C4-2B (cell line): ENCODE measurements around the gene CFAP65.

Experiments used
- H3K27ac ChIP-seq: fragments of 450-650 bp; 2 replicates; pipeline ENCODE4 v1.5.1; 2017
- ZFX ChIP-seq: fragments of 450-650 bp; IDR thresholded peaks from 2 replicates; pipeline ENCODE4 v1.6.1; 2017
- TF ChIP-seq, protein P1 (sequence below): fragments of 450-650 bp; conservative IDR thresholded peaks from 2 replicates; pipeline ENCODE4 v1.5.1; 2017; ENCODE audit warnings: mild to moderate bottlenecking

Gene CFAP65, protein sequence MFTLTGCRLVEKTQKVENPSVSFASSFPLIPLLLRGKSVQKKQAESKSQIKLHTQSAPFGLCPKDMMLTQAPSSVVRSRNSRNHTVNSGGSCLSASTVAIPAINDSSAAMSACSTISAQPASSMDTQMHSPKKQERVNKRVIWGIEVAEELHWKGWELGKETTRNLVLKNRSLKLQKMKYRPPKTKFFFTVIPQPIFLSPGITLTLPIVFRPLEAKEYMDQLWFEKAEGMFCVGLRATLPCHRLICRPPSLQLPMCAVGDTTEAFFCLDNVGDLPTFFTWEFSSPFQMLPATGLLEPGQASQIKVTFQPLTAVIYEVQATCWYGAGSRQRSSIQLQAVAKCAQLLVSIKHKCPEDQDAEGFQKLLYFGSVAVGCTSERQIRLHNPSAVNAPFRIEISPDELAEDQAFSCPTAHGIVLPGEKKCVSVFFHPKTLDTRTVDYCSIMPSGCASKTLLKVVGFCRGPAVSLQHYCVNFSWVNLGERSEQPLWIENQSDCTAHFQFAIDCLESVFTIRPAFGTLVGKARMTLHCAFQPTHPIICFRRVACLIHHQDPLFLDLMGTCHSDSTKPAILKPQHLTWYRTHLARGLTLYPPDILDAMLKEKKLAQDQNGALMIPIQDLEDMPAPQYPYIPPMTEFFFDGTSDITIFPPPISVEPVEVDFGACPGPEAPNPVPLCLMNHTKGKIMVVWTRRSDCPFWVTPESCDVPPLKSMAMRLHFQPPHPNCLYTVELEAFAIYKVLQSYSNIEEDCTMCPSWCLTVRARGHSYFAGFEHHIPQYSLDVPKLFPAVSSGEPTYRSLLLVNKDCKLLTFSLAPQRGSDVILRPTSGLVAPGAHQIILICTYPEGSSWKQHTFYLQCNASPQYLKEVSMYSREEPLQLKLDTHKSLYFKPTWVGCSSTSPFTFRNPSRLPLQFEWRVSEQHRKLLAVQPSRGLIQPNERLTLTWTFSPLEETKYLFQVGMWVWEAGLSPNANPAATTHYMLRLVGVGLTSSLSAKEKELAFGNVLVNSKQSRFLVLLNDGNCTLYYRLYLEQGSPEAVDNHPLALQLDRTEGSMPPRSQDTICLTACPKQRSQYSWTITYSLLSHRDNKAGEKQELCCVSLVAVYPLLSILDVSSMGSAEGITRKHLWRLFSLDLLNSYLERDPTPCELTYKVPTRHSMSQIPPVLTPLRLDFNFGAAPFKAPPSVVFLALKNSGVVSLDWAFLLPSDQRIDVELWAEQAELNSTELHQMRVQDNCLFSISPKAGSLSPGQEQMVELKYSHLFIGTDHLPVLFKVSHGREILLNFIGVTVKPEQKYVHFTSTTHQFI (N-terminal part only)

DNA sequence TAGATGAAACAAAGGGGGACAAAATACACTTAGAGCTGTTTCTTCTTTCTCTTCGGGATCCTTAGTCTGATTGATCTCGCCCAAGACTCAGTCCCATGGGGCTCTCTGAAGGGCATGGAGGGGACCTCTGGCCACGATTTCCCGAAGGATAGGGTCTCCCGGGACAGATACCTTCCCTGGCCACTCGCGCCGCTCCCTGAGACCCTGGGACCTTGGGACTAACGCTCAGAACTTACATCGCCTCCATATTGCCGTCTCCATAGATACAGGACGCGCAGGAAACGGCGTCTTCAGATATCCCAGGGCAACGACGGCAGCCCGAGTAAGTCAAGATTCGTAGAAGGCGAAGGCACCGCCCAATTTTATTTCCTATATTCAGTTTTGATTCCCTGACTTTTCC lies at the start of gene CFAP65:
Gene CFAP65, minus strand, starts transcription at position 265 of the 400 bp plus-strand sequence. CDS start 2,468 bp downstream, outside the sequence.
- no peak within 1 kb of the TSS for H3K27ac ChIP-seq
- TF ChIP-seq ZFX: no peak
- TF ChIP-seq, protein P1, sequence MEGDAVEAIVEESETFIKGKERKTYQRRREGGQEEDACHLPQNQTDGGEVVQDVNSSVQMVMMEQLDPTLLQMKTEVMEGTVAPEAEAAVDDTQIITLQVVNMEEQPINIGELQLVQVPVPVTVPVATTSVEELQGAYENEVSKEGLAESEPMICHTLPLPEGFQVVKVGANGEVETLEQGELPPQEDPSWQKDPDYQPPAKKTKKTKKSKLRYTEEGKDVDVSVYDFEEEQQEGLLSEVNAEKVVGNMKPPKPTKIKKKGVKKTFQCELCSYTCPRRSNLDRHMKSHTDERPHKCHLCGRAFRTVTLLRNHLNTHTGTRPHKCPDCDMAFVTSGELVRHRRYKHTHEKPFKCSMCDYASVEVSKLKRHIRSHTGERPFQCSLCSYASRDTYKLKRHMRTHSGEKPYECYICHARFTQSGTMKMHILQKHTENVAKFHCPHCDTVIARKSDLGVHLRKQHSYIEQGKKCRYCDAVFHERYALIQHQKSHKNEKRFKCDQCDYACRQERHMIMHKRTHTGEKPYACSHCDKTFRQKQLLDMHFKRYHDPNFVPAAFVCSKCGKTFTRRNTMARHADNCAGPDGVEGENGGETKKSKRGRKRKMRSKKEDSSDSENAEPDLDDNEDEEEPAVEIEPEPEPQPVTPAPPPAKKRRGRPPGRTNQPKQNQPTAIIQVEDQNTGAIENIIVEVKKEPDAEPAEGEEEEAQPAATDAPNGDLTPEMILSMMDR: no peak

DNA sequence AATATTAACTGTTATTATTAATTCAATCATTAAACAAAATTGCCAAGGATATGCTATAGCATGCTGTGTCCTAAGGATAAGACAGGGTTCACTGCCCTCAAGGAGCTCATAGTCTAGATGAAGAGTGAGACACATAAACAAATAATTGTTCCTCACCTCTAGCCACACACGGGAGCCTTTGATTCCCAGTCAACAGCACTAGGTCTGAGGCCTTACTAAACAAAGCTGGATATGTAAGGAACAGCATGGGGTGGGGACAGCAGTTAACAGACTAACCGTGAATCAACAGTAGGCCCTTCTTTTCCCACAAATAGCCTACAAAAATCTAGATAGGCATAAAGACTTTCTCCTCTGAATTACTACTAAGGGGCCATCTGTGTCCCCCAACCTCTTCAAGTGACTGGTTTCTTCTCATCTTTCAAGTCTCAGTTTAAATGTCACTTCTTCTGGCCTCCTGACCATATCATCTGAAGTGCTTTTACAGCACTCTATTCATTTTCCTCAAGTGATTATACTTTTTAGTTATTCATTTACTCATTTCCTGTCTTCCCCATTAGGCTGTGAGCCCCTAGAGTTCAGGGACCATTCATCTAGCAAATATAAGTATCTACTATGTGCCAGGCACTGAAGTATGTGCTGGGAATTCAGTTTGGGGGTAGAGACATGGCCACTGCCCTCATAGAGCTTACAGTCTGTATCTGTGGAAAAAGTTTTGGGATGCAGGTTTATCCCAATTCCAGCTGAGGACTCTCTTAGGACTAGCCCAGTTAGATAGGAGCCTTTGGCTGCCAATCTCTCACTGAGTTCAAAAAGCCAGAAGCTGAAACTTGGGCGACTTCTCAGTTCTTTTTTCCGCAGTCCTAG lies 49.4 kb upstream of the CFAP65 start:
- TF ChIP-seq, protein P1: no peak
- no peak for TF ChIP-seq ZFX
- no peak overlapping the region for H3K27ac ChIP-seq

DNA sequence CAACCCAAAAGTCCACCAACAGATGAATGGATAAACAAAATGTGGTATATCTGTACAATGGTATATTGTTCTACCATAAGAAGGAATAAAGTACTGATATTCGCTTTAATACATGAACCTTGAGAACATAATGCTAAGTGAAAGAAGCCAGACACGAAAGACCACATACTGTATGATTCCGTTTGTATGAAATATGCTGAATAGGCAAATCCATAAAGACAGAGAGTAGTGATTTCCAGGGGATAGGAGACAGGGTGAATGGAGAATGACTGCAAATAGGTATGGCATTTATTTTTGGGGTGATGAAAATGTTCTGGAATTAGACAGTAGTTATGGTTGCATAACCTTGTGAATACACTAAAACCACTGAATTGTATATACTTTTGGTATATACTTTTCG lies 48.0 kb upstream of the CFAP65 start:
- no peak overlapping the region for H3K27ac ChIP-seq
- TF ChIP-seq, protein P1: no peak

DNA sequence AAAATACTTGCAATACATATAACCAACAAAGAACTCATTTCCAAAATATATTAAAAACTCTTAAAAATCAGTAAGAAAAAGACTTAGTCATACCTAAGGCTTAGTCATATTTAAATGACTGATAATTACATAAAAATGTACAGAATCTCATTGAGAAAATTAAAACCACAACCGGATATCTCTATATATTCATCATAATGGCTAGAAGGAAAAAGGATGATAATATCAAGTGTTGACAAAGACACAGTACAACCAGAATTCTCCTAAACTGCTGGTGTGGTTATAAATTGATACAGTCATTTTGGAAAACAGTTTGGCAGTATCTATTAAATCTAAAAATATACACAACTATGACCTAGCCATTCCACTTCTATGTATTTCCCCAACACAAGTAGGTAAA lies 46.5 kb upstream of the CFAP65 start:
- no peak for TF ChIP-seq ZFX
- TF ChIP-seq, protein P1: no peak
- no peak overlapping the region for H3K27ac ChIP-seq

DNA sequence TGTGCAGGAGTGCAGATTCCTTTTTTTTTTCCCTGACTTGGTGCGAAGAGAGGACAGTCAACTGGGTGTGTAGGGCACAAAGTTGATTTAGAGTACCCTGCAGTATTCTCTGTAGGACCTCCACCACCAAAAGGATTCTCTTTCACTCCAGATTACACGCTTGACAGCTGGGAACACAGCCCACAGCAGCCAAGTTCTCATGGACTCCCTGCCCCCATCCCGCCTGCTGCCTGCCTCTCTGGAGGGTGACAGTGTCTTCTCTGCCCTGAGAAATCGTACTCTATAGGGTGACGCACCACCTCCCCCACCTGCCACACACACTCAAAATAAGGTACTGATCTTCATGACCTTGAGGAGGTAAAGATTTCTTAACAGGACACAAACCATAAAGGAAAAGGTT lies 46.0 kb upstream of the CFAP65 start:
- no peak for TF ChIP-seq ZFX
- TF ChIP-seq, protein P1: no peak
- H3K27ac ChIP-seq: no peak overlapping the region

DNA sequence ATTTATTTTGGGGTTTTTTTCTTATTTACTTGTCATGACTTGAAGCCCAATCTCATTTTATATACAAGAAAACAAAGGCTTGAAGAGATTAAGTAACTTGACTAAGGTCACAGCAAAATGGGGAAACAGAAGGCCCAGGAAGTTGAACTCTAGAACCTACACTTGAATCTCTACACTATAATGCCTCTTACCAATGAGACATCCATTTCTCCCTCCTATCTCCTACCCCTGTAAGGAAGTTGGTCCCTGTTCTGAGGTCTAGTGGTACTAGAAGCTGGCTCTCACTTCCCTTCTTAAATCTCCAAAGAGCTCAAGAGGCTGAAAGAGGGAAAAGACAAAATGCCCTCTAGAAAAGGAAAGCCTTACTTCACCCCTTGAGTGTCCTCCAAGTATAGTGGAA lies 44.9 kb upstream of the CFAP65 start:
- no peak overlapping the region for H3K27ac ChIP-seq
- TF ChIP-seq ZFX: no peak
- TF ChIP-seq, protein P1: no peak
